GM12875 (cell line): ENCODE data around the gene HS6ST1.

Experiments
- H3K4me3 ChIP-seq: one replicate; pipeline ENCODE4 v1.5.1; 2011; ENCODE audit warnings: low read depth, low read length, control low read depth
- CTCF ChIP-seq: IDR thresholded peaks from 2 replicates; pipeline ENCODE4 v1.5.1; 2011; ENCODE audit warnings: low read depth, mild to moderate bottlenecking, control low read depth, inconsistent platforms, low read length, moderate library complexity, borderline replicate concordance; ENCODE audit not compliant: insufficient read depth

Gene HS6ST1

GRCh38 chr2:128362889-128363228, 44.2 kb upstream of the HS6ST1 start:
- TF ChIP-seq CTCF, result no peak
- H3K4me3 ChIP-seq, result no peak overlapping the region

GRCh38 chr2:128362176-128362888, 43.7 kb upstream of the HS6ST1 start:
- H3K4me3 ChIP-seq, result no peak overlapping the region
- no peak for TF ChIP-seq CTCF

- no peak for TF ChIP-seq CTCF
- H3K4me3 ChIP-seq, result no peak overlapping the region
Observed at GRCh38 chr2:128361376-128362131, 42.9 kb upstream of the HS6ST1 start.

GRCh38 chr2:128360711-128361110, 42.0 kb upstream of the HS6ST1 start:
- TF ChIP-seq CTCF, result no peak
- H3K4me3 ChIP-seq, result no peak overlapping the region

- no peak overlapping the region for H3K4me3 ChIP-seq
- no peak for TF ChIP-seq CTCF
Observed at GRCh38 chr2:128359841-128360240, 41.2 kb upstream of the HS6ST1 start.

- no peak overlapping the region for H3K4me3 ChIP-seq
- TF ChIP-seq CTCF, result no peak
Observed at GRCh38 chr2:128358941-128359731, 40.5 kb upstream of the HS6ST1 start.
